Naive thymus-derived CD4-positive, alpha-beta T cell (primary cell): Measurements from ENCODE around the gene PPP1R2C. TPM values are rescaled to one million over a fixed set of nuclear protein-coding genes. Genes with fewer than 3 reads are reported as not detected.

Experiments
- ATAC-seq: fragments of 150-1000 bp; cut with Tn5 transposase; 2 replicates; pipeline ENCODE4 v1.10.0; 2021; ENCODE audit warnings: mild to moderate bottlenecking, moderate library complexity
- CTCF ChIA-PET: fragments of 350-600 bp; sonication (Branson Sonifier 250); formaldehyde crosslinking; loops from one replicate; lab custom pipeline; 2021; ENCODE audit warnings: antibody characterized with exemption; lab: Charles Lee
- POLR2A ChIA-PET: fragments of 350-600 bp; sonication (Branson Sonifier 250); formaldehyde crosslinking; loops from one replicate; lab custom pipeline; 2021; ENCODE audit warnings: antibody characterized with exemption, inconsistent platforms; lab: Charles Lee
- DNase-seq, 9 donors: peaks; one replicate each; pipeline versions ENCODE4 v3.0.0 to v3.0.0-alpha.2; 2020 to 2022; ENCODE audit warnings: mixed read lengths in 1 of 9
- H3K27ac ChIP-seq: one replicate; pipeline ENCODE4 v1.7.0; 2013; ENCODE audit warnings: mild to moderate bottlenecking, low read depth, low read length, moderate library complexity
- H3K27me3 ChIP-seq, 2 donors: one replicate each; pipeline ENCODE4 v1.7.0; 2013; ENCODE audit warnings: low read length in 2 of 2, mild to moderate bottlenecking in 2 of 2, moderate library complexity in 2 of 2; ENCODE audit not compliant: control insufficient read depth in 2 of 2, insufficient read depth in 2 of 2
- H3K36me3 ChIP-seq, 3 experiments: 1 replicate in 2 of 3; 2 replicates in 1 of 3; pipeline ENCODE4 v1.7.0; 2013; ENCODE audit warnings: low read length in 3 of 3, mild to moderate bottlenecking in 3 of 3, moderate library complexity in 1 of 3; ENCODE audit not compliant: insufficient read depth in 3 of 3, control insufficient read depth in 2 of 3
- H3K4me1 ChIP-seq, 2 donors: one replicate each; pipeline ENCODE4 v1.7.0; 2013; ENCODE audit warnings: low read length in 2 of 2, mild to moderate bottlenecking in 2 of 2, moderate library complexity in 1 of 2; ENCODE audit not compliant: control insufficient read depth in 2 of 2, insufficient read depth in 2 of 2
- H3K4me3 ChIP-seq: 2 replicates; pipeline ENCODE4 v1.7.0; 2013; ENCODE audit warnings: mild to moderate bottlenecking, low read length
- H3K9me3 ChIP-seq, 3 experiments: 1 replicate in 2 of 3; 2 replicates in 1 of 3; pipeline ENCODE4 v1.7.0; 2013; ENCODE audit warnings: low read length in 3 of 3; ENCODE audit not compliant: control insufficient read depth in 2 of 3
- H3K27ac Mint-ChIP-seq, 9 donors: one replicate each; pipeline ENCODE4 v1.8.0; 2020 to 2022; ENCODE audit warnings: mixed read lengths in 9 of 9, mild to moderate bottlenecking in 8 of 9, moderate library complexity in 5 of 9, inconsistent platforms in 2 of 9
- H3K27me3 Mint-ChIP-seq, 5 donors: one replicate each; pipeline ENCODE4 v1.8.0; 2021 to 2022; ENCODE audit warnings: mixed read lengths in 5 of 5, mild to moderate bottlenecking in 1 of 5
- H3K36me3 Mint-ChIP-seq, 5 donors: one replicate each; pipeline ENCODE4 v1.8.0; 2020 to 2022; ENCODE audit warnings: mixed read lengths in 5 of 5, mild to moderate bottlenecking in 3 of 5, inconsistent platforms in 1 of 5
- H3K4me1 Mint-ChIP-seq, 7 donors: one replicate each; pipeline ENCODE4 v1.8.0; 2020 to 2022; ENCODE audit warnings: mixed read lengths in 7 of 7, mild to moderate bottlenecking in 3 of 7, inconsistent platforms in 1 of 7
- H3K4me3 Mint-ChIP-seq, 10 donors: one replicate each; pipeline ENCODE4 v1.8.0; 2020 to 2022; ENCODE audit warnings: mild to moderate bottlenecking in 10 of 10, mixed read lengths in 10 of 10, moderate library complexity in 6 of 10, inconsistent platforms in 2 of 10
- H3K9me3 Mint-ChIP-seq, 11 donors: one replicate each; pipeline ENCODE4 v1.8.0; 2020 to 2022; ENCODE audit warnings: mixed read lengths in 11 of 11, mild to moderate bottlenecking in 4 of 11, inconsistent platforms in 1 of 11, moderate library complexity in 1 of 11
- intact Hi-C, 2 donors: fragments of 100-400 bp; cut with micrococcal nuclease; formaldehyde crosslinking; loops; one replicate each; pipeline ENCODE4 v1.15.1; 2023
- polyA plus RNA-seq, 2 donors: library from polyadenylated mRNA; unstranded; fragments of 300-500 nt; fragmentation: Illumina TruSeq; gene quantifications; one replicate each; pipeline ENCODE4 v1.2.3, GENCODE V29; 2021
- total RNA-seq, 6 experiments: library from RNA in 5 of 6; stranded (reverse) in 5 of 6; gene quantifications; 1 replicate in 5 of 6; 2 replicates in 1 of 6; pipeline ENCODE4 v1.2.3 and lab custom pipeline; 2021 to 2026

PPP1R2C gene
- total RNA-seq: not detected
- polyA plus RNA-seq: not detected
- not detected for total RNA-seq (lab: John Stamatoyannopoulos, UW)

DNA sequence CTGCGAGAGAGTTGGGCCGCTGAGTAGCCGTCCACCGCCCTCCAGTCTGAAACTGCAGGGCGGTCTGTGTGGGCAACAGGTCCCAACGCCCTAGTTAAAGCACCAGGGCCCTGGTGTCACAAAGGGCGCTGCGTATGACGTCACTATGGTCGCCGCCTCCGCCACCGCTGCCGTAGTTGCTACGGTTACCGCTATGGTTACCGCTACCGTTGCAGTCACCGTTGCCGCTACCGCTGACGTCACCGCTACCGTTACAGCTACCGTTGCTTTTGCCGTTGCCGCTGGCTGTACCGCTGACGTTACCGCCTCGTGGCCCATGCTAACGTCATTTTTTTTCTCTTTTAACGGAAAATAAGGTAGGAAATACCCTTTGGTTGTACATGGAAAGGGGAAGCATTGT is at the start of gene PPP1R2C:
Gene PPP1R2C, minus strand, starts transcription at position 68 of the 400 bp plus-strand sequence. CDS start 84 bp downstream, outside the sequence.
- Mint-ChIP-seq H3K27me3 (no peaks in the 10 kb centered on the region), H3K4me1 (peaks cover 0 to 15% (median 10%) of the 10 kb centered on the region in 7 donors), H3K36me3 (peaks cover 0 to 6% (median 0%) of the 10 kb centered on the region in 5 donors), H3K9me3 (peaks cover 0 to 10% (median 4%) of the 10 kb centered on the region in 11 donors), H3K27ac (peak within 1 kb of the TSS in 3 of 9 donors; percentile 12 to 53 (median 51)), H3K4me3 (peak within 1 kb of the TSS in 3 of 10 donors; percentile 40 to 60 (median 40))
- CTCF ChIA-PET: no interaction called here
- DNase-seq (peak in 5 of 9 donors; percentile 27 to 58 (median 44)), ATAC-seq (no peak)
- Histone ChIP-seq H3K27ac (no peak within 1 kb of the TSS), H3K4me3 (no peak within 1 kb of the TSS), H3K9me3 (no peaks in the 10 kb centered on the region), H3K36me3 (no peaks in the 10 kb centered on the region), H3K4me1 (no peaks in the 10 kb centered on the region), H3K27me3 (no peaks in the 10 kb centered on the region)
- POLR2A ChIA-PET: no interaction called here
- intact Hi-C loops: loop anchor here in 1 of 2 donors (5.0 kb wide), 1 partner anchor 779 kb away; no protein-coding TSS in a partner anchor

DNA sequence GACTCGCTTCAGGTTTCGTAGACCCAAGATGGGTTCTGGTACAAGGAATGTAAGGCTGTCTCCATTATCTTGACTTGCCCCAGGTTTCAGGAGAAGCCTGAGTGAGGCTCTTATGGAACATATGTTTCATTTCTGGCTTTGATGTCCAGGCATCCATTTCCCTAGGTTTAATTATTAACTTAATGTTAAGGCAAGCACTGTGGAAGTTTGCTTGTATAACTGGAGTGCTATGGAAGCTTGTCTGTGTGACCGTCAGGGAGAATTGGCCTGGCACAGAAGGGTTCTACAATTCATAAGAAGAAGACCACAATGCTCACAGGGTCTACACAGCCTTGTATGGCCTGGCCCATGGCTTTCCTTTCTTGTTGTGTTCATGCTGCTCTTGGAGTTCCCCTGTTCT is 47.2 kb upstream of the PPP1R2C start:
- Histone ChIP-seq H3K27me3 (no peaks in the 10 kb centered on the region), H3K4me3 (no peak overlapping the region), H3K9me3 (no peaks in the 10 kb centered on the region), H3K4me1 (no peaks in the 10 kb centered on the region), H3K36me3 (no peaks in the 10 kb centered on the region), H3K27ac (no peak overlapping the region)
- POLR2A ChIA-PET: no interaction called here
- no peak overlapping the region for H3K27ac Mint-ChIP-seq
- intact Hi-C loops: no loop called here
- no peaks in the 10 kb centered on the region for H3K27me3 Mint-ChIP-seq
- CTCF ChIA-PET: no interaction called here
- no peak for DNase-seq
- H3K9me3 Mint-ChIP-seq: peaks cover 0 to 9% (median 0%) of the 10 kb centered on the region in 11 donors
- no peak overlapping the region for H3K4me3 Mint-ChIP-seq
- ATAC-seq: no peak
- peaks cover 0 to 4% (median 0%) of the 10 kb centered on the region in 5 donors for H3K36me3 Mint-ChIP-seq
- H3K4me1 Mint-ChIP-seq: no peaks in the 10 kb centered on the region

DNA sequence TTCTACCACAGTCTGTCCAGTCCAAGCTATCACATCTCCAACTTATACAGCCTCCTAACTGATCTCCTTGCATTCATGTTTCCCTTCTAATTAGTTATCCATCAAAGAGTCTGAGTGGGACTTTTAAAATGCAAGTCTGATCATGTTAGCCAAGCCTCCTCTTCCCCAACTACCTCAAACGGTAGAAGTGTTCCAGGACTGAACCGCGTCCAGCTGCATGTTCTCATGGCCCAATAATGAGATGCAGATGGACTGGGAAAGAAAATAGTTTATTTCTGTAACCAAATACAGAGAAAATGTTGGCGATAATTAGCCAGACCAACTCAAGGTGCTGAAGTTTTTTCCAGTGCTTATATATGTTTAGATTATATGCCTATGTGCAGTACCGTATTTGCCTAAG is 46.6 kb upstream of the PPP1R2C start:
- no peaks in the 10 kb centered on the region for H3K4me1 ChIP-seq
- ATAC-seq: no peak
- Mint-ChIP-seq H3K9me3 (peaks cover 0 to 7% (median 0%) of the 10 kb centered on the region in 11 donors), H3K27ac (no peak overlapping the region), H3K4me3 (no peak overlapping the region), H3K4me1 (no peaks in the 10 kb centered on the region), H3K27me3 (no peaks in the 10 kb centered on the region), H3K36me3 (peaks cover 0 to 4% (median 0%) of the 10 kb centered on the region in 5 donors)
- no peaks in the 10 kb centered on the region for H3K27me3 ChIP-seq
- ChIA-PET CTCF (no interaction called here), POLR2A (no interaction called here)
- no peak overlapping the region for H3K27ac ChIP-seq
- no peaks in the 10 kb centered on the region for H3K9me3 ChIP-seq
- intact Hi-C loops: no loop called here
- DNase-seq: no peak
- no peak overlapping the region for H3K4me3 ChIP-seq
- H3K36me3 ChIP-seq: no peaks in the 10 kb centered on the region

DNA sequence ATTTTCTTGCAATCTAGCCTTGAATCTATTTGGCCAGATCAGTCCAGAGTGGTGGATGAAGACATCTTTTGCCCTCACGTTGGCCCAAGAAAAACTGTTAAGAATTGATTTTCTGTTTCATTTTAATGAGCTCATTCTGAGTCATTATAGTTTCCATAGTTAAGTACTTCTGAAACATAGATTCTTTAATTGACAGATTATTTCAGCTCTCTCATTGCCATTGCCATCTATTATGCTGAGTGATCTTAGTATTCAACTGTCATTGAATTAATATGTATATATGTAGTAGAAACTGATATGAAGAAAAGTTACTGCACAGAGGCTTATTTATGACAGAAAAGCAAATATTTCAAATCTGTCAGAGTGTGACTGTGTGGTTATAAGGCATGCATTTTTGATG is 45.5 kb upstream of the PPP1R2C start:
- Histone ChIP-seq H3K4me3 (no peak overlapping the region), H3K27me3 (no peaks in the 10 kb centered on the region), H3K36me3 (no peaks in the 10 kb centered on the region), H3K4me1 (no peaks in the 10 kb centered on the region), H3K27ac (no peak overlapping the region), H3K9me3 (peaks cover 0 to 2% (median 0%) of the 10 kb centered on the region in 3 experiments)
- no peaks in the 10 kb centered on the region for H3K27me3 Mint-ChIP-seq
- H3K4me1 Mint-ChIP-seq: no peaks in the 10 kb centered on the region
- DNase-seq (no peak), ATAC-seq (no peak)
- no peak overlapping the region for H3K27ac Mint-ChIP-seq
- POLR2A ChIA-PET: interaction anchor here (0.5 kb wide), 1 partner anchor 1037 kb away, joined by 3 read pairs; no protein-coding TSS in a partner anchor
- peaks cover 0 to 10% (median 3%) of the 10 kb centered on the region in 11 donors for H3K9me3 Mint-ChIP-seq
- intact Hi-C loops: no loop called here
- H3K4me3 Mint-ChIP-seq: no peak overlapping the region
- peaks cover 0 to 4% (median 0%) of the 10 kb centered on the region in 5 donors for H3K36me3 Mint-ChIP-seq
- CTCF ChIA-PET: no interaction called here

DNA sequence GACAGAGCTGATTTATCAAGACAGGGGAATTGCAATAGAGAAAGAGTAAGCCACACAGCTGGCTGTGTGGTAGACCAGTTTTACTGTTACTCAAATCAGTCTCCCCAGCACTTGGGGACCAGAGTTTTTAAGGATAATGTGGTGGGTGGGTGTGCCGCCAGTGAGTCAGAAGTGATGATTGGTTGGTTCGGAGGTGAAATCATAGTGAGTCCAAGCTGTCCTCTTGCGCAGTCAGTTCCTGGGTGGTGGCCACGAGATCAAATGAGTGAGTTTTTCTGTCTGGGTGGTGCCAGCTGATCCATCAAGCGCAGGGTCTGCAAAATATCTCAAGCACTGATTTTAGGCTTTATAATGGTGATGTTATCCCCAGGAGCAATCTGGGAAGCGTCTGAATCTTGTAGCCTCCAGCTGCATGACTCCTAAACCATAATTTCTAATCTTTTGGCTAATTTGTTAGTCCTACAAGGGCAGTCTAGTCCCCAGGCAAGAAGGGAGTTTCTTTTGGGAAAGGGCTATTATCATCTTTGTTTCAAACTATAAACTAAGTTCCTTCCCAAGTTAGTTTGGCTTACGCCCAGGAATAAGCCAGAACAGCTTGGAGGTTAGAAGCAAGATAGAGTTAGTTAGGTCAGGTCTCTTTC is 44.0 kb upstream of the PPP1R2C start:
- Histone ChIP-seq H3K36me3 (no peaks in the 10 kb centered on the region), H3K27ac (no peak overlapping the region), H3K4me1 (no peaks in the 10 kb centered on the region), H3K27me3 (no peaks in the 10 kb centered on the region), H3K4me3 (no peak overlapping the region), H3K9me3 (peaks cover 0 to 5% (median 0%) of the 10 kb centered on the region in 3 experiments)
- DNase-seq (no peak), ATAC-seq (no peak)
- Mint-ChIP-seq H3K4me3 (peak overlapping the region in 1 of 10 donors; percentile 1), H3K27me3 (no peaks in the 10 kb centered on the region), H3K27ac (no peak overlapping the region), H3K36me3 (peaks cover 0 to 4% (median 0%) of the 10 kb centered on the region in 5 donors), H3K9me3 (peaks cover 0 to 10% (median 2%) of the 10 kb centered on the region in 11 donors), H3K4me1 (no peaks in the 10 kb centered on the region)
- intact Hi-C loops: no loop called here
- ChIA-PET POLR2A (interaction anchor here (0.6 kb wide), 1 partner anchor 158 kb away, joined by 3 read pairs; no protein-coding TSS in a partner anchor), CTCF (no interaction called here)

DNA sequence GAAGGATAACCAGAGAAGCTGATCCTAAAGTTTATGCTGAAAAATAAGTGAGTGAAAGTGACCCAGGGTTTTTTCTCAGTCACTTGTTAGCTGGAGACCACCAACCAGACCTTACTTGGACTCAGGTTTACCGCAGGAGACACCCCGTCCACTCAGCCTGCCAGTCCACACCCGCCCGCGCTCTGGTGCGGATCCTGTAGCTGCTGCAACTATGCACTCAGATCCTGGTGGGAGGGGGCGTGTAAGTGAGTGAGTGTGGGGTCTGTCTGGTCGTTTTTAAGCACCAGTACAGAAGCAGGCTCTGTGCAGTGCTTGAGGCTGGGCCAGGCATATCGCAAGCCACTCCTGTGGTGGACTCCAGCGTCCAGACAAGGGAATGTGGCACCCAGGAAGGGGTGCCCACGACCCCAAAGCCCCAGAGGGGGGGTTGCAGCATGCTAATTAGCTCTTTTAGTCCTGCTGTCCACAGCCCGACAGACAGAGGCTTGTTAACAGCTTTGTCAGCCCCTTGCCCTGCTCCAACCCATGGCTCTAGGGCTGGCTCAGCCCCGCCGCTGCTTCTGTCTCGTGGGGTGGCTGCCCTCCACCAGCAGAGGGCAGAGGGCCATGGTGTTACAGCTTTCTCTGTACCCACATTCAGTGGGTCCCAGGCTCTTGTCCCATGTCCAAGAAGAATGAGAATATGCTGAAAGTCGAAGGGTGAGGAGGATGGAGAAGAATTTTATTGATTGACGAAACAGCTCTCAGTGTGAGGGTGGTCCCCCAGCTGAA is 40.4 kb upstream of the PPP1R2C start:
- Histone ChIP-seq H3K9me3 (peaks cover 0 to 5% (median 0%) of the 10 kb centered on the region in 3 experiments), H3K27me3 (no peaks in the 10 kb centered on the region), H3K4me1 (no peaks in the 10 kb centered on the region), H3K4me3 (no peak overlapping the region), H3K27ac (no peak overlapping the region), H3K36me3 (no peaks in the 10 kb centered on the region)
- Mint-ChIP-seq H3K36me3 (peaks cover 1 to 12% (median 6%) of the 10 kb centered on the region in 5 donors), H3K9me3 (peaks cover 6 to 36% (median 12%) of the 10 kb centered on the region in 11 donors), H3K27me3 (no peaks in the 10 kb centered on the region), H3K4me1 (no peaks in the 10 kb centered on the region), H3K4me3 (no peak overlapping the region), H3K27ac (peak overlapping the region in 1 of 9 donors; percentile 59)
- DNase-seq: no peak
- ATAC-seq: no peak
- POLR2A ChIA-PET: no interaction called here
- CTCF ChIA-PET: no interaction called here
- intact Hi-C loops: no loop called here
